Breast epithelium (tissue), 3 donors: ENCODE results near the gene GAS7.

ENCODE experiments used
- POLR2AphosphoS5 ChIP-seq, 3 donors: sonication (generic); formaldehyde crosslinking; IDR thresholded peaks; one replicate each; pipeline ENCODE4 v1.6.1; 2017; ENCODE audit warnings: antibody characterized with exemption in 3 of 3
- TF ChIP-seq, protein P1 (sequence below), 3 donors: fragments of 450-650 bp; IDR thresholded peaks; one replicate each; pipeline ENCODE4 v1.5.1; 2016 to 2017; ENCODE audit warnings: antibody characterized with exemption in 3 of 3, mild to moderate bottlenecking in 3 of 3, moderate library complexity in 3 of 3

DNA sequence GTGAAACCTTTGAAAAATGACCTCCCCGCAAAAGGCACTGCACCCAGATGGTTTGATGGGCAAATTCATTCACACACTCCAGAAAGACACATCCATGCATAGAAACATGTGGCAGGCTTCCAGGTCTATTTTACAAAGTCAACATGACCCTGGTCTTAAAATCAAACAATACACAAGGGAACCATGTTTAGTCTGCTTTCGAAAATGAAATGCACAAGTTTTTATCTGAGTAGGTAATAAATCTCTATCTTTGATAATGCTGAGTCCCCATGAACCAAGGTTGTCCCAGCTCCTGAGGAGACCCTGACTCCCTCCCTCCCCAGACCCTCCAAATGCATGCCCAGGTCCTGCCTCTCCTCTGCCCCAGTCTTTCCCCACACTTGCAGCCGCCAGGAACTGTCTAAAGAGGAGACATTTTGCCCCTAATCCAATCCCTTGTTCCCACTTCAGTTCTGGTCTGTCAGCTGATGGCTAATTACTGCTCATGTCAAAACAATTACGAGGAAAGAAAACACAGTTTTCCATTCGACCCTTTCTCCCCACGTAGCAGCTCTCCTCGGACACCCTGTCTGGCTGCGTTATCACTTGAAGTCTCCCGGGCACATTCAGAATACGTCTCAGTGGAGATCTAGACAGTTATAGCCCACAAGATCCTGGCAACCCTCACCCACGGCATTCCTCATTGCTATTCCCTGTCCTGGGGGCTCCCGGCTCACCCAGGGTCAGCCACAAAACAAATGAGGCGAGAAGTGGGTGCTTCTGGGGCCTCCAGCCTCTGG is 224.5 kb downstream of the GAS7 start:
- no peak for TF ChIP-seq POLR2AphosphoS5 (IDR thresholded peaks at IDR 0.05)
- TF ChIP-seq, protein P1, sequence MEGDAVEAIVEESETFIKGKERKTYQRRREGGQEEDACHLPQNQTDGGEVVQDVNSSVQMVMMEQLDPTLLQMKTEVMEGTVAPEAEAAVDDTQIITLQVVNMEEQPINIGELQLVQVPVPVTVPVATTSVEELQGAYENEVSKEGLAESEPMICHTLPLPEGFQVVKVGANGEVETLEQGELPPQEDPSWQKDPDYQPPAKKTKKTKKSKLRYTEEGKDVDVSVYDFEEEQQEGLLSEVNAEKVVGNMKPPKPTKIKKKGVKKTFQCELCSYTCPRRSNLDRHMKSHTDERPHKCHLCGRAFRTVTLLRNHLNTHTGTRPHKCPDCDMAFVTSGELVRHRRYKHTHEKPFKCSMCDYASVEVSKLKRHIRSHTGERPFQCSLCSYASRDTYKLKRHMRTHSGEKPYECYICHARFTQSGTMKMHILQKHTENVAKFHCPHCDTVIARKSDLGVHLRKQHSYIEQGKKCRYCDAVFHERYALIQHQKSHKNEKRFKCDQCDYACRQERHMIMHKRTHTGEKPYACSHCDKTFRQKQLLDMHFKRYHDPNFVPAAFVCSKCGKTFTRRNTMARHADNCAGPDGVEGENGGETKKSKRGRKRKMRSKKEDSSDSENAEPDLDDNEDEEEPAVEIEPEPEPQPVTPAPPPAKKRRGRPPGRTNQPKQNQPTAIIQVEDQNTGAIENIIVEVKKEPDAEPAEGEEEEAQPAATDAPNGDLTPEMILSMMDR (IDR thresholded peaks at IDR 0.05): no peak
